Kidney (tissue), 14 donors: ENCODE results near the gene XYLT1. TPM values are rescaled to one million over a fixed set of nuclear protein-coding genes. Genes with fewer than 3 reads are reported as not detected.

Source experiments
- DNase-seq, 5 donors: peaks; one replicate each; pipeline ENCODE4 v3.0.0-alpha.2; 2013 to 2020
- FAIRE-seq: peaks from 2 replicates; lab custom pipeline; 2012; peaks lifted over from hg19 to GRCh38; lab: Jason Lieb, UNC
- H3K27ac ChIP-seq, 2 donors: one replicate each; pipeline ENCODE4 v1.7.0; 2013; ENCODE audit warnings: low read depth in 2 of 2, low read length in 2 of 2, inconsistent platforms in 1 of 2
- H3K27me3 ChIP-seq: one replicate; pipeline ENCODE4 v1.7.1; 2013; ENCODE audit warnings: low read length, inconsistent platforms; ENCODE audit not compliant: control insufficient read depth, insufficient read depth
- H3K36me3 ChIP-seq, 3 donors: one replicate each; pipeline versions ENCODE4 v1.7.0 to v1.7.1; 2013; ENCODE audit warnings: low read length in 3 of 3, control low read depth in 1 of 3, inconsistent platforms in 1 of 3; ENCODE audit not compliant: insufficient read depth in 3 of 3, control insufficient read depth in 2 of 3
- H3K4me1 ChIP-seq, 3 donors: one replicate each; pipeline versions ENCODE4 v1.7.0 to v1.7.1; 2013; ENCODE audit warnings: low read length in 3 of 3, inconsistent platforms in 1 of 3, low read depth in 1 of 3; ENCODE audit not compliant: control insufficient read depth in 2 of 3, insufficient read depth in 2 of 3
- H3K4me3 ChIP-seq, 3 donors: one replicate each; pipeline versions ENCODE4 v1.7.0 to v1.8.1; 2013; ENCODE audit warnings: low read length in 3 of 3, control low read depth in 1 of 3, inconsistent platforms in 1 of 3
- H3K9ac ChIP-seq, 3 donors: one replicate each; pipeline versions ENCODE4 v1.7.0 to v1.7.1; 2013; ENCODE audit warnings: low read length in 3 of 3, control low read depth in 1 of 3, inconsistent platforms in 1 of 3
- H3K9me3 ChIP-seq, 3 donors: one replicate each; pipeline versions ENCODE4 v1.7.0 to v1.7.1; 2013; ENCODE audit warnings: low read length in 3 of 3, control low read depth in 1 of 3, inconsistent platforms in 1 of 3; ENCODE audit not compliant: control insufficient read depth in 2 of 3, insufficient read depth in 1 of 3
- CTCF ChIP-seq: IDR thresholded peaks from 3 replicates; pipeline ENCODE4 v1.5.1; 2012; ENCODE audit warnings: mild to moderate bottlenecking, moderate library complexity, borderline replicate concordance; ENCODE audit not compliant: insufficient read depth; ENCODE audit errors: extremely low read depth
- intact Hi-C: fragments of 100-400 bp; cut with DNase I; formaldehyde crosslinking; loops from one replicate; pipeline ENCODE4 v1.11.1; 2022
- polyA plus RNA-seq: library from polyadenylated mRNA; stranded (reverse); fragments of 350-450 nt; fragmentation: Illumina TruSeq; extraction: RNeasy Lipid Tissue Mini Kit (QIAGEN cat#74804); gene quantifications from one replicate; pipeline ENCODE4 v1.2.3, GENCODE V29; 2014; ENCODE audit warnings: low read depth, low replicate concordance; ENCODE audit not compliant: insufficient read depth
- total RNA-seq: library from RNA; stranded (reverse); fragmentation: NEBNext Ultra II Directional; extraction: Animal tissue kit (Norgen Biotek cat#: 25700); gene quantifications from one replicate; pipeline ENCODE4 v1.2.1, GENCODE V29; 2021
- donor health status: control.
- donor health status: control.
- donor health status: control.
- donor health status: control.
- donor health status: control.
- donor health status: DM: yes; HTN: yes; CAD: no.
- donor health status: Normal renal cell carcinoma (clear cell type).

The XYLT1 gene
- total and polyA plus RNA-seq, 2 donors from 2014 or later: 0.52 to 7.6 TPM

GRCh38 chr16:17070882-17071592 is 399.7 kb downstream of the XYLT1 start:
- Histone ChIP-seq H3K27me3 (no peaks in the 10 kb centered on the region), H3K27ac (no peak overlapping the region), H3K36me3 (no peaks in the 10 kb centered on the region), H3K9me3 (no peaks in the 10 kb centered on the region), H3K4me3 (no peak overlapping the region), H3K4me1 (no peaks in the 10 kb centered on the region), H3K9ac (no peak overlapping the region)
- DNase-seq (peak; percentile 41 to 75 (median 68)), FAIRE-seq (no peak)
- intact Hi-C loops: no loop called here
- no peak for TF ChIP-seq CTCF

GRCh38 chr16:17069681-17070080 is 401.1 kb downstream of the XYLT1 start:
- no peak overlapping the region for H3K27ac ChIP-seq
- no peaks in the 10 kb centered on the region for H3K36me3 ChIP-seq
- H3K4me1 ChIP-seq: no peaks in the 10 kb centered on the region
- TF ChIP-seq CTCF: no peak
- no peaks in the 10 kb centered on the region for H3K27me3 ChIP-seq
- DNase-seq: no peak
- intact Hi-C loops: loop anchor here (10.0 kb wide), 1 partner anchor 225 kb away; no protein-coding TSS in a partner anchor
- no peaks in the 10 kb centered on the region for H3K9me3 ChIP-seq
- H3K4me3 ChIP-seq: no peak overlapping the region
- no peak overlapping the region for H3K9ac ChIP-seq
- FAIRE-seq: no peak

GRCh38 chr16:17068524-17068923 is 402.2 kb downstream of the XYLT1 start:
- intact Hi-C loops: loop anchor here (10.0 kb wide), 1 partner anchor 226 kb away; no protein-coding TSS in a partner anchor
- no peaks in the 10 kb centered on the region for H3K4me1 ChIP-seq

More at GRCh38 chr16:17068524-17068923, 402.2 kb downstream of the XYLT1 start:
- Histone ChIP-seq H3K36me3 (no peaks in the 10 kb centered on the region), H3K27me3 (no peaks in the 10 kb centered on the region), H3K9me3 (no peaks in the 10 kb centered on the region), H3K9ac (no peak overlapping the region), H3K4me3 (no peak overlapping the region), H3K27ac (no peak overlapping the region)
- no peak for TF ChIP-seq CTCF
- DNase-seq: no peak
- no peak for FAIRE-seq
